HS-5 (cell line): ENCODE results near the gene EFCAB14.
"Not testable (repeated sequence)": the region's sequence is repeated elsewhere in the genome, so short reads cannot be mapped to it uniquely, and the experiment has no call there.

Experiments used
- DNase-seq: peaks from one replicate; pipeline ENCODE4 v3.0.0-alpha.2; 2012; ENCODE audit warnings: low read depth

Gene EFCAB14

DNA sequence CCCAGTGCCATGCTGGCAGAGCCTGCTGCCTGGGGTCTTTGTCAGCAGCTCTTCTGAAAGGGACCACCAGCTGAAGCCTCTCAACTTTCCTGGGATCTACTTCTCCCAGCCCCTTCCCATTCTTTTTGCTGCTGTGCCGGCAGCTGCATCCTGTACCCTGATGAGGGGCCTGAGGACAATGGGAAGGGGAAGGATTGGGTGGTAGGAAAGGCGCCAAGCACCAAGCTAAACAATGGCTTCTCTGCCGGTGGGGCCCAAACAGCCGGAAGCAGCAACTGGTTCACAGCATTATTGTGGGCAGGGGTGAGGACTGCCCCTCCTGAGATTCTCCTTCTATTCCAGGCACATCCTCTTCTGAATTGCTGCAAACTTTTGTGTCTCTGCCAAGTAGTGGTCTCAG is 5.0 kb upstream of the EFCAB14 start:
- no peak for DNase-seq

DNA sequence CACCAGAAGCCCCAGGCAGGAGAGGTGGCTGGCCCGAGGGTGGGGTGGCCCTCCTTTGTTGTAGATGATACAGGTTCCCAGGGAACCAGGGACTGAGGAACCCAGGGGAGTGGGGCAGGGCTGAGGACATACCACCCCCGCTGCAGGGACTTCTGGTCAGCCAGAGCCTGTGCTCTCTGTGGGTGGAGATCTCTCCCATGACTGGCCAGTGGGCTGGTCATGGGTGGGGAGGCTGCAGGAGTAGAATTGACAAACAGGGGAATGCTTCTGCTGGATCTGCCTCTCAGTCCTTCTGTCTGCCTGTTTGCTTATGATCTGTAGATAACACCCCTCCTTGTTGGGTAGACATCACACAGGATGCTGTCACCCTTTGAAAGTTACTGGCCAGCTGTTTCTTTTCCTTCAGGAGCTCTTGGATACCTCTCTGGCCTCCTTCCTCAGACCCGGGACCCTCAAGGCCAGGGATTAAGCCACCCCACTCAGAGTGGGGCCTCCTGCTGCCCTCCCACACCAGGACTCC is 2.8 kb upstream of the EFCAB14 start:
- DNase-seq, result no peak

DNA sequence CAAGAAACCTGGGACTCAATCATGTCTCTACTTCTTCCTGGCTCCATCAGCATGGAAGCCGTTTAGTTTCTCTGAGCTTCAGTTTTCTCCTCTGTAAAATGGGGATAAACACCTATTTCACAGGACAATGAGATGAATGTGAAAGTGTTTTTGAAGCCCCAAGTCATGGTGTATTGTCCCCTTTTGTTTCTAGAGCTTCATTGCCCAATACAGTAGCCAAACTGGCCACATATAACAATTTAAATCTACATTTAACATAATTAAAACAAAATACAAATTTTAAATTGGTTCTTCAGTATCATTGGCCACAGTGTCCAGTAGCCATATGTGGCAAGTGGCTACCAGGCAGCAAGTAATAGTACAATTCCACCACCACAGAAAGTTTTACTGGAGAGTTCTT is 2.3 kb upstream of the EFCAB14 start:
- DNase-seq, result no peak

DNA sequence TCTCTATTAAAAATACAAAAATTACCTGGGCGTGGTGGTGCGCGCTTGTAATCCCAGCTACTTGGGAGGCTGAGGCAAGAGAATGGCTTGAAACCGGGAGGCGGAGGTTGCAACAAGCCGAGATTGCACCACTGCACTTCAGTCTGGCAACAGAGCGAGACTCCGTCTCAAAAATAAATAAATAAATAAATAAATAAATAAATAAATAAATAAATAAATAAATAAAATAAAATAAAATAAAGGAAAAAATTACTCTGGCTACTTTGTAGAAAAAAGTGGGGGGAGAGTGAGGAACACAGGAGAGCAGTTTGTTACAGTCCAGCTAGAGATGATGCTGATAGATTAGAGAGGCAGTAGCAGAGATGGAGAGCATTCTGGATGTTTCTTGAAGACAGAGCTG is 1.4 kb upstream of the EFCAB14 start:
- DNase-seq, result not testable (repeated sequence)

DNA sequence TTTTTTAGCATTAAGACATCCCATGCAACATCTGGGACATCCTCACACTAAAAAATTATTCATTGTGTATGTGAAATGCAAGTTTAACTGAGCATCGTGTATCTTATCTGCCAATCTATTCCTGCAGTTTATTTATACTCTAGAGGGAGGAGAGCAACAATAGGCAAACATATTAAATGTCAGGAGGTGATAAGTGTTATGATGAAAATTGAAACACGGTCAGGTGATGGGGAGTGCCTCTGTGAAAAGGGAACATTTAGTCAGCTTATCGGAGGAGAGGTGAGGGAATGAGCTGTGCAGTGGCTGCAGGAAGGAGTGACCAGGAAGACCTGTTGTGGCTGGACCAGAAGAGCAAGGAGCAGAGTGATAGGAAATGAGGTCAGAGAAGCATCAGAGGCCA is 775 bp upstream of the EFCAB14 start:
- no peak for DNase-seq

DNA sequence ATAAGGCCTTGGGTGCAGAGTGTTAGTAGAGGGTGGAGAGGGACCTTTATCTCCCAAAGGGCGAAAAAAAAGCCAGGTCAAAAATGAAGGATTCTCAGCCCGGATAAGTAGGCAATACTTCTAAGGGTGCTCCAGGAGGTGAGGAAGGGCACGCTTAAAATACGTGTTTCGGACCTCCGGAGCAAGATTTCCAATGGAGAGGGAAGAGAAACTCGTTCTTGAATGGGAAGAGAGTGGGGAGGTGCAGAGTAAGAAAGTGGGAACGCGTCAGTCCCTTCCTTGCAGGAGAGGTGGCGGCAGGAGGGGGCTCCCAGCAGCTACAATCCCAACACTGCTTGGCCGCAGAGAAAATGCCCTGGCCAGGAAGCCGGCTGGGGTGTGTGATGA is 581 bp downstream of the EFCAB14 start:
- DNase-seq, result no peak

DNA sequence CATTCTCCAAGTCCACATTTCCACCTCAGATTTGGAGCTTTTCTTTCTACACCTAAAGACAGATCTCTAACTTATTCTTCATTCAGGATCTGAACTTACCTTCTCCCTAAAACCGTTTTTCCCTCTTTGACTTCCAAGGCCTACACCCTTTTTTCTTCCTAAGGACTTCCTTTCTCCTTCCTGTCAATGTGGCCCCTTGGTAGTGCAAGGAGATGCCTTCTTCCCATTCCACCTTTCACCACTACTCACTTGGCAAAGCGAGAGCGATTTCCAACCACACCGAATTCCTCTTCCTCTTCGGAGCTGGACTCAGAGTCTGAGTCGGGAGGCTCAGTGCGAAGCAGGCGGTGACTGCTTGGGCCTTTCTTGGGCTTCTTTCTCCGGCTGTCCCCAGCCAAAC is 1.3 kb downstream of the EFCAB14 start:
- DNase-seq, result no peak

DNA sequence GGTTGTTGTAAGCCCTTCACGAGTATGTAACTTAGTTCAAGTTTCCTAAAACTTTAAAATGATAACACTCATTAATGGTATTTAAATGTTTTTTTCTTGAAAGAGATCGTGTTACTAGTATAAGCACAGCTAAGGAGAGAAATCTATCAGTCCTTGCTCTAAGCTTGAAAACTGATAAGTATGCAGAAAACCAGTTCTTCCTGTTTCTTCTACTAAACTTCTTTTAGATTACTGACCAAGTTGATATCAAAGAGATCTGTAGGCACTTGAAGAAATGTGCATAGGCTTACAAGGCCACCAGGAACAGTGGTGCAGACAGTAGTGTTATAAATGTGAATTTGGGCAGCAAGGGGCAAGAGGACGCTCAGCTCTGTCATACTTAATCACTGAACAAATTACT is 3.9 kb downstream of the EFCAB14 start:
- DNase-seq, result no peak

DNA sequence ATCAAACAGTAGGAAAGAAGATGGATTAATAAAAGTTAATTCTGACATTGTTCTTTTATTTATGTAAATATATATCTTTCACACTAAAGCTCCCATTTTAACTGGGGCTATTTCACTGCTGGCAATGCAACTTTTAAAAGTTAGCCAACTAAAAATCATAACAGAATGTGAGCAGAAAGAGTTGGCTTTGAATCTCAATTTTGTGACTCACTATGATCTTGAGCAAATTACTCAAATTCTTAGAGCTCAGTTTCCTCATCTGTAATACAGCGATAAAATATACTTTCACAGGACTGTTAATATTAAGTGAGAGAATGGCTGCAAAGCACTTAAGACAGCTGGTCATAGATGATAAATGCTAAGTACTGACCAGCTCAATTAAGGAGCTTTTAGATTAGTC is 10.8 kb downstream of the EFCAB14 start:
- DNase-seq, result no peak

DNA sequence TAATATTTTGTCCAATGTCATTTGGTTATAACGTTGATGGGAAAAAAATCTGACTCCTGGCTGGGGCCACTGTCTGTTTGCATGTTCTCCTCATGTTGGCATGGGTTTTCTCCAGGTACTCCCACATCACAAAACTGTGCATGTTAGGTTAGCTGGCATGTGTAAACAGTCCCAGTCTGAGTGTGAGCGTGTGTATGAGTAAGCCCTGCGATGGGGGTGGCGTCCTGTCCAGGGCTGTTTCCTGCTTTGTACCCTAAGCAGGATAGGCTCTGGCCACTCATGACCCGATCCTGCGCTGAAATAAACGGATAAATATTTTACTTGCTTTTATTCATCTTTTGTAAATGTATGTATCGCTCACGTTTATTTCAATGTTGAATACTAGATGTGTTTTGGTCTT is 13.5 kb downstream of the EFCAB14 start:
- DNase-seq, result no peak

DNA sequence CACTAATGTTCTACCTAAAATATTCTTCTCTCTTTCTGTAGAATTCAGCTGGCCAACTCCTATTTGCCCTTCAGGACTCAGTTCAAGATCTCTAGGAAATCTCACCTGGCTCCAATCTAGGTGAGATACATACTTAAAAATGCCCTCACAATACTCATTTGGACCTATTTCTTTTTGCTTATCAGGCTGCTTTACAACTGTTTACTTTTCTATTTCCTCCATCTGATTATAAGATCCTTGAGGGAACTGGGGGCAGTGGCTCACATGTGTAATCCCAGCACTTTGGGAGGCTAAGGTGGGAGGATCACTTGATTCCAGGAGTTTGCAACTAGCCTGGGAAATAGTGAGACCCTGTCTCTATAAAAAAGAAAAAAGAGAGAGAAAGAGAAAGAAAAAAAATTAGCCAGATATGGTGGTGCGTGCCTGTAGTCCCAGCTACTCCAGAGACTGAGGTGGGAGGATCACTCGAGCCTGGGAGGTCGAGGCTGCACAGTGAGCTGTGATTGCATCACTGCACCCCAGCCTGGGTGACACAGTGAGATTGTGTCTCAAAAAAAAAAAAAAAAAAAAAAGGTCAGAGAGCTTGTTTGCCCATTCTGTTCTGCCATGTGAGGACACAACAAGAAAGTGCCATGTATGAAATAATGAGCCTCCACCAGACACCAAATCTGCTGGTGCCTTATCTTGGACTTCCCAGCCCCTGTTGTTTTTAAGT is 14.8 kb downstream of the EFCAB14 start:
- DNase-seq, result no peak

DNA sequence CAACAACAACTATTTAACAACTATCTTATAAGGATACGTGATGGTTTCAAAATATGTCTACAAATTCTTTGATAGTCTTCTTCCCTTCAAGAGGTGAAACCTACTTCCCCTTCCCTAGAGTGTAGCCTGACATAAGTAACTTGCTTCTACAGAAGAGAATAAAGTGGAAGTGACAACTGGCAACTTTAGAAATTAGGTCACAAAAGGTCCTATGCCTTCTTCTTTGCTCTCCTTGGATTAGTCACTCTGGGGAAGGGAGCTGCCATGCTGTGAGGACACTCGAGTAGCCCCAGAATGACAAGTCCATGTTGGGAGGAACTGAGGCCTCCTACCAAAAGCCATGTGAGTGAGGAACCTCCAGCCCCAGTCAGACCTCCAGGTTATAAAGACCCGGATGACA is 19.2 kb downstream of the EFCAB14 start:
- DNase-seq, result no peak

DNA sequence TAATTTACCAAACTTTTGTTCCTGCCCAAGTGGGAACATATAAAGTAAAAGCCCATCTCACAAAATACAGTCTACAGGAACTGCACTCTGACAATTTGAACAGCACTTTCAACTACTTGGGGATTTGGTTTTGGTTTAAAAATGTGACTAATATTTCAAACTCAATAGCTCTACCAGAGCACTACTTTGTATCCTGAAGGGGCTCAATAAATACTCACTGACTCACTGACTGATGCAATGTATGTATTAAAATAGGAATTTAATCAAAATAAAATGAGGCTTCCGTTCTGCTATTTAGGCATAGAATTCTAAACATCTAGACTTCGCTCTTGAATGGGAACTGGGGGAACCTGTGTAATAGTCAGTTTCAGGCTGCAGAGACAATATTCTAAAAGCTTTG is 21.9 kb downstream of the EFCAB14 start:
- DNase-seq, result no peak

DNA sequence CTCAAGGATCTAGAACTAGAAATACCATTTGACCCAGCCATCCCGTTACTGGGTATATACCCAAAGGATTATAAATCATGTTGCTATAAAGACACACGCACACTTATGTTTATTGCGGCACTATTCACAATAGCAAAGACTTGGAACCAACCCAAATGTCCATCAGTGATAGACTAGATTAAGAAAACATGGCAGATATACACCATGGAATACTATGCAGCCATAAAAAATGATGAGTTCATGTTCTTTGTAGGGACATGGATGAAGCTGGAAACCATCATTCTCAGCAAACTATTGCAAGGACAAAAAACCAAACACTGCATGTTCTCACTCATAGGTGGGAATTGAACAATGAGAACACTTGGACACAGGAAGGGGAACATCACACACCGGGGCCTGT is 24.2 kb downstream of the EFCAB14 start:
- DNase-seq, result not testable (repeated sequence)

DNA sequence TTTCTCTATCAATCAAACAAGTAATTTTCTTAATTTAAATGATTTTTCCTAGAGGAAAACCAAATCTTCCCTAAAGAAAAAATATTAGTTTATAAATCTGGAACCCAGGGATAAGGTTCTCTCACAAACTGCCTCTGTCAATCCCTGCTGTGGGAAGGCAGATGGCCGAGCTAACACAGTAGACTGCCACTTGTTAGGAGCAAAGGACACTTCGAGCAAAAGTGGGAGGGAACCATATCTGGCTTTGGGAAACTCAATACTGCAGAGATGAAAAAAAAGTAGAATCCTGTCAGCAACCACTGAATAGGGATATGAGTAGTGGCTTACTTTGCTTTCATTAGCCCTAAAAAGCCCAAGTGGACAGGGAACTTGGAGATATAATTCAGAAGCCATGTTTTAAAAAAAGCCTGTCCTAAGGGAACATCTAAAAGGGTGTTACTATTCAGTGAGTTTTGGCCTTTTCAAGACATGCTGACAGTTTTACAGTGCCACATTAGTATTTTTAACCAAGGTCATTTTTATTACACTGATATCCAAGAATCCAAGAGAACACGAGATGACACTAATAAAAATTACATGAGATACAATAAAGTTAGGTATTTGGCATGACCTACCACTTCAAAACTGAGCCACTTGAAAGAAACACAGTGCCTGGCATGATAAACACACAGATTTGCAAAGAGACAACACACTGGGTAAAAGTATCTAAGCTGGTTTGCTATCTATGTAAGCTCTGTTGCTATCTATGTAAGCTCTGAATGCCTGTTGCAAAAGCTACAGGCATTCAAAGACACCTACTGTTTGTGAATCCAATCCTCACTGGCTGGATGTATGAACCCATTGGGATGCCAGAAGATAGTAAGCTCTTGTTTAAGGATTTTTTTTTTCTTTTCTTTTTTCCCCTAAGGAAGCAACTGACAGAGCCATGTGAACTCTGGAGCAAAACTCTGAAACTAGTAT is 25.8 kb downstream of the EFCAB14 start:
- no peak for DNase-seq

DNA sequence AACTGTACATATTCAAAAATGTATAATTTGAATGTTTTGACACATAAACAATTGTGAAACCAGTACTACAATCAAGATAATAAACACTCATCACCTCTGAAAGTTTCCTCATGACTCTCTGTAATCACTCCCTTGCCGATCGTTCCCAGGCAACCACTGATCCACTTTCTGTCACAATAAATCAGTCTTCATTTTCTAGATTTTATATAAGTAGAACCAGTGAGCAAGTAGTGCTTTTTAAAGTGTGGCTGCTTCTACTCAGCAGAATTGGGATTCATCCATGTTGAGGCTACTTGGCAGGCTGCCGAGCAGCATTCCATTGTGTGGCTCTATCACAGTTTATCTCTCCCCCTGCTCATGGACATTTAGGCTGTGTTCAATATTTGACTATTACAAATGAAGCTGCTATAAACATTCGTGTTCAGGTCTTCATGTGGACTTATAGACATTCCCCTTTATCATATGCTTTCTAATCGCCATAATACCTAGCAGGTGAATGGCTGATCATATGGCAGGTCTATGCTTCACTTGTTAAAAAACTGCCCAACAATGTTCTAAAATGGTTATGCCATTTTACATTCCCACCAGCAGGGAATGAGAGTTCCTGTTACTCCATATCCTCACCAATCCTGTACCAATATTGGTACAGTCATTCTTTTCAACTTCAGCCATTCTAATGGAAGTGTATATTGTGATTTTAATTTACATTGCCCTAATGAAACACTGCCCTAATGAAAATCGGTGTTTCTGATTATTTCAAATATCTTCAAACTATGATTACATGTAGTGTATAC is 26.7 kb downstream of the EFCAB14 start:
- no peak for DNase-seq

DNA sequence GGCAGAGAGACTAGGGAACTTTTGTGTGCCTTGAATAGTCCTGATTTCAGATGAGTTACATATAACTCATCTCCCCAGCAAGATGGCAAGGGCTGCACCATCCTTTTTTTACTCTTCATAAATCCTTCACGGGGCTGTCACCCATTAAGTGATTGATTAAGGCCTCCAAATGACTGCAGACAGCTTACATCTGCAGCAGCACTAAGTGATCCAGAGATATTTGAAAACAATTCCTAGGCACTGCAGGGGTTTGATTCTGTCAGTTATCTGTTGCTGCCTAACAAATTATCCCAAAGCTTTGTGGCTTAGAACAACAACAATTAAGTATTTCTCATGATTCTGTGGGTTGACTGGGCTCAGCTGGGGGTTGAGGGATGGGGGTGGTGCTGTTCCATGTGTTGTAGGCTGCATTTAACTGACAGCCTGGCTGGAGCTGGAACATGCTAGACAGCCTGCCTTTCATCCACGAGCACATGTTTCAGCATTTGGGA is 27.9 kb downstream of the EFCAB14 start:
- DNase-seq, result no peak

DNA sequence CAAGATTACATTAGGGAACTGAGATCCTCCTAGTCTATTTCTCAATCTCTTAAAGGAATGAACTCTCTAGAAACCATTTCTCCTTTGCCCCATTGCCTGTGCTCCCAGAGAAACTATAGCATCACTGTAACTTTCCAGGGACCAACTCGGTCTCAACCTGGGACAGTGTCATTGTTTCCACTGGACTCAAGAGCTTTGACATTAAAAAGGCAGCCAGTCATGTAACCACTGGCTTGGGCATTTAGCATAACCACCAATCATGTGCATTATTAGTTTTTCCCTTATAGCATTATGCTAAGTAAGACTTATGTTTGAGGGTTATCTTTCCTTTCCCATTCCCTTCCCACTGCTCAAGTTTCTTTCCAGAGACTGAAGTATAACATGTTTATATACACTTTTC is 29.0 kb downstream of the EFCAB14 start:
- DNase-seq, result no peak

DNA sequence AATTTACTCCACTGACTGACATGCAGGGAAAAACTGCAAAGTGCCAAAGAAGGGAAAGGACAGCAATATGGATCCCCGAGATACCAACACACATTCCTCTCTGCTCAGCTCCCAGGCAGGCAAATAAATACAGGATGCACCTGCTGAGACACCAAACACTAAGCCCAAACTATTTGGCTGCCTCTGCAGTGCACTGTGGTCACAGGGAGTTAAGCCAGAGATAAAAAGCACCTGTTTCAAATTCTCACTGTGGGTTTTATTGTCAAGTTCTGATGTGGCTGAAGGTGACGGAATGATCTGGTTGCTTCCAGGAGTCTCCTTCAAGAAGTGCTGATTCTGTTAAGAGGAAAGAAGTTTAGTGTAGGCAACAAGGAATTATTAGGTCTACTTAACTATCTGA is 29.6 kb downstream of the EFCAB14 start:
- no peak for DNase-seq

DNA sequence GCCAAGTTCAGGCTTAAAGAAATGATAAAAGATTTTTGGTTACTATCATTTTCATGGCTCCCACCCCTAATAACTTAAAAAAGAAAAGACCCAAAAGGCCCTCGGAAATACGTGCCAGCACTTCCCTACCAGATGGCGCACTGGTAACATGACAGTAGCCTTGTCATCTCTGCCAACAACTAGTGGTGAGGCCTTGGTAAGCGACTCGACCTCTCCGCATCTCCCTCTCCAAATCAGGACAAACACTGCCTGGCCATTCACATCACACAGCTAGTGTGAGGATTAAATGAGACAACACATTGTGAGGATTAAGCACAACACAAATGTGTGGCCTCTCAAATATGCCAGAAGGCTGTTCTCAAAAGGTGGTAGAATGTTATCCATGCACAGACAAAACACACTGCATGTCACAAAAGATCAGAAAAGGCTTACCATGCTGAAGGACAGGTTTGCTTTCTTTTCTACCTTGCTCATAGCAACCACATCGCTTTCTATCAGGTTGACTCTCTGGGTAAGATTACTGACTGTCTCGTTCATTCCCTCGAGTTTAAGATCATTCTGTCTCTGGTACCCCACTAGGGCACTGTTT is 30.9 kb downstream of the EFCAB14 start:
- no peak for DNase-seq

DNA sequence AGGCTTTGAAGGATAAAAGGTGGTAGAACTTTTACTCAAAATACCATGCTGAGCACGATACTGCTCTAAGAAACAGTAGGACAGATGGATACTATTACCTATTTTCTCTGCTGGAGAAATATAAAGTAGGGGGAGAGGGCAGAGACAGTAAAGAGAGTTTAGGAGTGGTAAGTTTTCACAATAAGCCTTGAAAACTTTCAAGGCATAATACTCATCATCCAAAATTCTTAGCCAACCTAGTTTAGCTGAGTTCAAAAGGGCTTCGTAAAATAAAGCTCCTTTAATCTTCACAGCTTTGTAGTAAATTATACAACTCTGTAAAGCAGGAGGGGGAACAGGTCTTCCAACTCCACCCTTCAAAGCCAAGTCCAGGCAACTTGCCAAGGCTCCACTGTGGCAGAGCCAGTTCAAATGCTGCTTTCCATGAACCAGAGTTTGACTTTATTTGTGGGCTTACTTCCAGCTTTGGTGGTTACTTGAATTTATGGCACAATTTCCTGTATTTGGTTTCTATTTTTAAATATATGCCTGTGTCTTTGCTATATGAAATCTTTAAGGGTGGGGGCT is 31.7 kb downstream of the EFCAB14 start:
- no peak for DNase-seq

DNA sequence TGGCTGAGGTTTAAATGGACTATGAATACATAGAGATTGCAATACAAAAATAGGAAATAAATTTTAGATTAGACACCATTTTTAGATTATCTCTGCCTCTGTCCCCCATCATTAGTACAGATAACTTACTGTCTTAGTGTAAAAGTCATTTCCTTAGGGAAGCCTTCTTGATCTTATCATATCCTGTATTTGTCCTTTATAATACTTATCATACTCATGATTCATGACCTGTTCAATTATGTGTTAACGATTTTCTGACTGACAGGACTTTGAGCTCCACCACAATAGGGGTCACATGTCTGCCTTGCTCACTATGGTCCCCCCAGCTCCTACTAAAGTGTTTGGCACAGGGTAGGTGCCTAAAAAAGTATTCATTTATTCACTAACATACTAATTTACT is 32.7 kb downstream of the EFCAB14 start:
- no peak for DNase-seq
